Neural progenitor cell (in vitro differentiated cells): Measurements from ENCODE around the gene REEP3.

Experiments used
- CTCF ChIP-seq: fragments of 200-600 bp; sonication (generic); IDR thresholded peaks from 2 replicates; pipeline ENCODE4 v1.5.1; 2017; ENCODE audit warnings: antibody characterized with exemption, mild to moderate bottlenecking
- EZH2 ChIP-seq: fragments of 200-600 bp; sonication (generic); IDR thresholded peaks from 2 replicates; pipeline ENCODE4 v1.6.1; 2017; ENCODE audit warnings: antibody characterized with exemption, mild to moderate bottlenecking, moderate library complexity
- EZH2phosphoT487 ChIP-seq: fragments of 200-600 bp; sonication (generic); IDR thresholded peaks from 2 replicates; pipeline ENCODE4 v1.6.1; 2017; ENCODE audit warnings: antibody characterized with exemption

GRCh38 chr10:63627881-63628296 lies 106.7 kb downstream of the REEP3 start:
- TF ChIP-seq CTCF, result no peak
- no peak for TF ChIP-seq EZH2
- no peak for TF ChIP-seq EZH2phosphoT487
